Germinal center (tissue), 1 donor: ENCODE data around the gene RNLS.
"Not testable (repeated sequence)": the region's sequence is repeated elsewhere in the genome, so short reads cannot be mapped to it uniquely, and the experiment has no call there.

Source experiments
- DNase-seq: peaks from one replicate; pipeline ENCODE4 v3.0.0; 2012; ENCODE audit warnings: mixed read lengths, low spot score

Gene RNLS

DNA sequence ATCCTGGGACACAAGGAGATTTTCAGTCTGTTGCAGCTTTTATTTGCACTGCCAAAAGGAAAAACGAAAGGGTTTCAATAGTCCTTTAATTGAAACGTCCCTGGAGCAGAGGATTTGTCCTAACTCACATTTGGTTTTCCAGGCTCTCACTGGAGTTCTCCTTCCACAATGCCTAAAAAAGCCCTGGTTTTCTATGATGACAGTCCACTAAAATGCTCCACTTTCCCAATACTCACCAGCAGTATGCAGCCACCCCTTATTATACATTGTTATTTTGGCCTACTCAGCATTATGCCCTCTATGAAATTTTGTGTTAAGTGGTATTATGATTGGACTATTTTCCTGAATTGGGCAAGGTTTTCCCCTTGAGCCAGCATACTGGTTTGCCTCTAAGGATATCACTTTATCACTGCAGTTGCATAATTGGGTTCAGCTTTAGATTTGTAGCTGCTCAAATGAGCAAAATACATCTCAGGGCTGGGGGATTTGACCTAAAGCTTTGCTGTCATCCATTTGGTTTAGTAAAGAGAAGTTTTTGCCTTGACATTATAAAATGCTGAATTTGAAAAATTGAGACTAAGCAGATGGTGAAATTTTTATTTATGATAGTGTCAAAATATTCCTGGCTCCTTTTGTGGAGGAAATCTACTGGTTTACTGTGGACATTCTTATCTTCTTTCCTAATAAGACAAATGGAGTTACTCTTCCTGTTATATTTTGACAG is 239.2 kb downstream of the RNLS start:
- no peak for DNase-seq

DNA sequence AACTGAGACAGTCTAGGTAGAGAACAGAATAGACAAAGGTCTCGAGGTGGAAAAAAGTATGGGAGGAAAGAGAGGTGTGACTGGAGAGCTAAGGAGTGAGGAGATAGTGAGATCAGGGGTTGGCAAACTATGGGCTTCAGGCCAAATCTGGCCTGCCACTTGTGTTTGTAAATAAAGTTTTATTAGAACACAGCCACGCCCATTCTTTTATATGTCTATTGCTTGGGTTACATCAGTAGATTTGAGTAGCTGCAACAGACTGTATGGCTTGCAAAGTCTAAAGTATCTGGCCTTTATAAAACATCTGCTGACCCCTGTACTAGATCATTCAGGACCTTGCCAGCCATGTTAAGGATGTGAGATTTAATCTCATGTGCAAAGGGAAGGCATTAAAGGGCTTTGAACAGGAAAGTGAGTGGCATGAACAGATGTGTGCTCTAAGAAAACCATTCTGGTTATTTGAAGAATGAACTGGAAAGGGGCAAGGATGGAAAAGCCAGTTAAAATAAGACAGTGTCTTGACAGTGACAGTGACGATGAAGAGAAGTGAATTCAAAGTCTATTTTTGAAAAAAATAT is 240.3 kb downstream of the RNLS start:
- DNase-seq = no peak

GRCh38 chr10:88337134-88337533 is 246.0 kb downstream of the RNLS start:
- no peak for DNase-seq

GRCh38 chr10:88336334-88336733 is 246.8 kb downstream of the RNLS start:
- no peak for DNase-seq

GRCh38 chr10:88333248-88333630 is 249.9 kb downstream of the RNLS start:
- no peak for DNase-seq

- DNase-seq = no peak
Observed at GRCh38 chr10:88332503-88333247, 250.4 kb downstream of the RNLS start.

GRCh38 chr10:88330174-88330573 is 252.9 kb downstream of the RNLS start:
- DNase-seq = no peak

DNA sequence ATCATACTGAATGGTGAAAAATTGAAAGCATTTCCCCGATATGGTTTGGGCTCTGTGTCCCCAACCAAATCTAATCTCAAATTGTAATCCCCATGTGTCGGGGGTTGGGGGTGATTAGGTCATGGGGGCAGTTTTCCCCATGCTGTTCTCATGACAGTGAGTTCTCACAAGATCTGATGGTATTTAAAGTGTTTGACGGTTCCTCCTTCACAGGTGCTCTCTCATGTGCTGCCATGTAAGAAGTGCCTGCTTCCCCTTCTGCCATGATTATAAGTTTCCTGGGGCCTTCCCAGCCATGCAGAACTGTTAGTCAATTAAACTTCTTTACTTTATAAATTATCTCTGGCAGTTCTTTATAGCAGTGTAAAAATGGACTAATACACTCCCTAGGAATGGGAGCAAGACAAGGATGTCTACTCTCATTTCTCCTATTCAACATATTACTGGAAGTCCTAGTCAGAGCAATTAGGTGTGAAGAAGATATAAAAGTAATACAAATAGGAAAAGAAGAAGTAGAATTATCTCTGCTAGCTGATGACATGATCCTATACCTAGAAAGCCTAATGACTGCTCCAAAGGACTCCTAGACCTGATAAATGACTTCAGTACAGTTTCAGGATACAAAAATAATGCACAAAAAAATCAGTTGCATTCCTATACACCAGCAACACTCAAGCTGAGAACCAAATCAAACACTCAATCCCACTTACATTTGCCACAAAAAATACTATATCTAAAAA is 260.6 kb downstream of the RNLS start:
- DNase-seq = no peak

DNA sequence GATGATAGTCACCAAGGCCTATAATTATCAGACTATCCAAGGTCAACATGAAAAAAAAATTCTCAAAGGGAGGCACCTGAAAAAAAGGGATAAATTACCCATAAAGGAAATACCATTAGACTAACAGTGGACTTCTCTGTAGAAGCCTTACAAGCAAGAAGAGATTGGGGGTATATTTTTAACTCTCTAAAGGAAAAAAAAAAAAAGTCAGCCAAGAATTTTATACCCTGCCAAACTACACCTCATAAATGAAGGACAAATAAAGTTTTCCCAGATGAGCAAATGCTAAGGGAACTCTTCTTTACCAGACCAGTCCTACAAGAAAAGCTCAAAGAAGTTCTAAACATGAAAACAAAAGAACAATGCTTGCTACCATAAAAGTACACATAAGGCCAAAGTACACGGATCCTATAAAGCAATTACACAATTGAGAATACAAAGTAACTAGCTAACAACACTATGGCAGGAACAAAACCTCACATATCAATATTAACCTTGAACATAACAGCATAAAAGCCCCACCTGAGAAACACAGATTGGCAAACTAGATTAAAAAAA is 263.1 kb downstream of the RNLS start:
- DNase-seq = no peak

DNA sequence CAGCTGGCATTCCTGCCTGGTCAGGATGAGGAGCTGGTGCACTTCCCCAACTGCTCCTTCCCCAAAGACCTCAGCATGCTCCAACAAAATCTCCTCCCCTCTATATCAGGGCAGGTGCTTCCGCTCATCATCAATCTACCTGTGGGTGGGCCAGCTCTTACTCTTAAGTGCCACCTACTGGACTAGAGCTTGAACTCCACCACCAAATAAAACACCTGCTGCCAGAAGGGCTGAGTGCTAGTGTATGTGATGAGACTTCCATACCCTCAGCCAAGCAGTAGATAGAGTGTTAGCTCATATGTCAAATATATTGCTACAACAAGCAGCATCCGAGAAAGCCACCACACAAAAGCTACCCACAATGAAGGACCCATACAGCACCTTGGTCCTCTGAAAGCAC is 264.3 kb downstream of the RNLS start:
- no peak for DNase-seq

- no peak for DNase-seq
Observed at GRCh38 chr10:88317099-88317498, 266.0 kb downstream of the RNLS start.

GRCh38 chr10:88316292-88316861 is 266.7 kb downstream of the RNLS start:
- DNase-seq = no peak

DNA sequence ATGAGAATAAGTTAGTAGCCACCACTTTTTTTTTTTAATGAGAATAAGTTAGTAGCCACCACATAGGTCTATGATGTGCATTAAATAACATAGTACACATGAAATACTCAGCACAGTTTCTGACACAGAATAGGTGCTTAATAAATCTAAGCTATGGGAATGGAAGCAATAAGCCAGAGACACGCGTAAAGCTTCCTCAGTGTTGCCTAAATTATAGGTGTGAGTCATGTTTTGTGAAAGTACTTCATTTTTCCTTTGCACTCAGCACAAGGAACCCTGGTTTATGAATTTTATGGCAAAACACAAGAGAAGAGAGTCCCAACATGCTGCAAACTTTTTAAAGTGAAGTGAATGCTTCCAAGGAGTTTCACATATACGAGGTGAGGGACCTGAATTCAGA is 267.4 kb downstream of the RNLS start:
- no peak for DNase-seq

DNA sequence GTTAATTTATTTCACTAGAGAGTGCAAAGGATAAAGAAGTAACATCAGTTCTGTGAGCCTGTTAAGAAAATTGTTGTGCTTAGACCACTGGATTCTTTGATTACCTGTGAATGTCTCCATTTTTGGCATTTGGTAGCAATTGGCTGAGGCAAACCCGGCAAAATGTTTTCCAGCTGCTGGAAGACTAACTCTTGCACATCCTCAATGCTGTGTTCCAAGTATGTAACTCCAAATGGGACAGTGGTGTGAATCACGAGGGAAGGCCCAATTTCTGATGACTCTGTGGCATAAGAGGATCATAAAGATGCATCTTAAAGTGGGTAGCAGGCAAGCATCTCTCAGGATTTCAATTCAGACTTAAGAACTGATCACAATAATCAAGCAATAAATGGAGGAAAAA is 268.8 kb downstream of the RNLS start:
- no peak for DNase-seq

GRCh38 chr10:88313878-88314277 is 269.2 kb downstream of the RNLS start:
- no peak for DNase-seq

DNA sequence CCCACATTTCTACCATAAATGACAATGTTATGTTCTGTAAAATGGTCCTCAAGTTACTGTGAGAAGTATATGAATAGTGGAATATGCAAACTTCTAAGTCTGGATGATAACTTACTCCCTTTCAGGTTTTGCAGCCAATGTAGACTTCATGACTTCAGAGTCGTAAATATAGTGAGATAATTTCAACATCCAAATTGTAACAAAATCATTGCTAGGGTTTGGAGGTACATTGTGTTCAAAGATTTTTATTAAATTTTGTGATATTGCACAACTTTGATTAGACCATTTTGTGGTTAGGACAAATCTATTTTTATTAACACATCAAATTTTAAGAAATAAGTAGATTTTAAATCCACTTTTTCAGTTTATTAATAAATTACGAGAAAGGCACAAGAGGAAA is 270.3 kb downstream of the RNLS start:
- no peak for DNase-seq

DNA sequence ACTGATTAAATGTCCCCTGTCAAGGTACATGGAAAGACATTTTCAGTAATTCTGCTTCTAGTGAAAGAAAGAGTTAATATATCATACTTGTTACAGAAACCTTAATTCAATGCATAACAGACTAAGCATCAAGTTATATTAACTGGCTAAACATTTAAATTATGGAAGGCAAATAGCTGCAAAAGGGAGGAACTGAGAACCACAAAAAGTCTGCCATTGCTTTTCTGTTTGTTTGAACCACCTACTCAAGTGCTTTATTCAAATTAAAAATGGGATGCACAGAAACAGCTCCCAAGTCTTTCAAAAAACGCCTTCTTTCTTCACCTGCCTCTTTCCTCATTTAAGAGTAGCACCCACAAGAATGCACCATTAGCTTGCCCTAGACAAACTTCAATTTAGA is 271.9 kb downstream of the RNLS start:
- DNase-seq = no peak

DNA sequence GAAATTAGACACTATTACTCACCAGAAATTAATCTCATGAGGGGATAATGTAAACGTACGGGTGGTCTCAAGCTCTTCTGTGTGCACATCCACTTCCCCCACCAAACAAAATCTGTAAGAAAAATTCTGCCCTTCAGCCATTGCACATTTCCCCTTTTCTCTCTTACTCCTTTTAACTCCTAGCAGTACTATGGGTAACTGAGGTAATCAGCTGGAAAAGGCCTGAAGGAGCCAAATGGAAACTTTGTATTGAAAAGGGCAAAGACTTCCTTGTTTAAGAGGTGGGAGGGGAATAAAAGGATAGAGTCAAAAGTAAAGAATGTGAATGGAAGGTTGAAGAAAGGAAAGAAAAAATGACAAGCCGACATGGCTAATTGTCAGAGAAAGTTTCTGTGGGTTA is 273.8 kb downstream of the RNLS start:
- DNase-seq = no peak

- not testable (repeated sequence) for DNase-seq
Observed at GRCh38 chr10:88308361-88308760, 274.8 kb downstream of the RNLS start.

DNA sequence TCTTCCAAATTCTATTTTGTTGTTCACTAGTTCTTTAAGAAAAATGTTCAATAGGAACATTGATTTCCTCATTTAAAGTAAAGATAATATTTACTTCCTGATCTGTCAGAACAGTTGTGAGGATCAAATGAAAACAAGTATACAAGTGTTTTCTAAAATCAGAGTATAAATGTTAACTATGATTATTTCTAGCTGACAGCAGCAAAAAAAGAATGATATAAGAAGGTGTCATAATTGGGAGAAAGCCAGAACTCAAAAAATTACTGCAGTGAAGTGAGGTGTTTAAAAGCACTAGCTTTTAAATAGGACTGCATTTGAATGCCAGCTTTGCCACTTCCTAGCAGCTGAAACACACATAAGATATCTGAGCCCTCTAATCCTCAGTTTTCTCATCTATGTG is 283.3 kb downstream of the RNLS start:
- no peak for DNase-seq

- no peak for DNase-seq
Observed at GRCh38 chr10:88297103-88297502, 286.0 kb downstream of the RNLS start.

DNA sequence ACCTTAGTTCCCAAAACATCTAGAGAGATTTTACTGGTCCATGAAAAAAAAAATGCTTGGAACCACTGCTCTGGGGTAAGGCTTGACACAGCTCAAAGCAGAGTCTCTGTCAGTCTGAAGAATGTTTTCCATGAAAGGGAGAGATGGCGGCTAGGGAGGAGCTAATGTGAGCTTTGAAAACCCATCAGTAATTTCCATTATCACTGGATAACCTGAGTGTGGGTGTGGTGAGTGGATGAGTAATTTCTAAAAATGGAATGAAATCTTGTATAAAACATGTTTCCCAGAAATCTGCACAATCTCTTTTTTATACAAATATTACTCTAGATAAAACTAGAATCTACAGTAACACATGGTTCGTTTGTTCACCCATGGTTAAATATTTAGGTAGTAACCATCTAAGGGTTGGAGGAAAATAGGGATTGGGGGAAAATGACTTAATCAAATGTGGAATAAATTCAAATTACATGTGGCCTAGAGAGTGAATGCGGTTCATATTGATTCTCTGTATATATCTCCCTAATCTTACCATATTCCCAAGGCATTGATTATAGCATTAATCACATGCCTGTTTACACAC is 289.4 kb downstream of the RNLS start:
- DNase-seq = no peak
